ENCODE measurements around the gene TET3. TPM values are rescaled to one million over a fixed set of nuclear protein-coding genes. Genes with fewer than 3 reads are reported as not detected.
A peak's percentile ranks its signal among the peaks of the same experiment; 100 is the strongest.

Gene TET3
- total and polyA plus RNA-seq, 2 donors (not counting 3 experiments of a cell fraction or from before 2014, with no cell fraction given), result 3.4 to 15.6 TPM

- Histone ChIP-seq H3K9me1 (replicated peaks; ENCODE audit: control insufficient read depth, extremely low read depth, insufficient read depth, low read length) (no peaks in the 10 kb centered on the region), H3K4me3 (replicated peaks in 1 of 3; ENCODE audit: insufficient read depth in 1 of 3, low read depth in 1 of 3, low read length in 3 of 3) (no peak overlapping the region), H2AFZ (ENCODE audit: low read depth, low read length) (no peak overlapping the region), H3K9ac (replicated peaks; ENCODE audit: extremely low read depth, insufficient read depth, low read length) (no peak overlapping the region), H3K79me2 (ENCODE audit: control insufficient read depth, insufficient read depth, low read length) (no peaks in the 10 kb centered on the region), H3K27ac (ENCODE audit: insufficient read depth, low read depth, low read length) (no peak overlapping the region), H3K9me3 (replicated peaks; ENCODE audit: control insufficient read depth, insufficient read depth, low read length) (no peaks in the 10 kb centered on the region), H3K4me1 (ENCODE audit: control insufficient read depth, extremely low read depth, insufficient read depth, low read length) (peaks cover 4% of the 10 kb centered on the region), H3K4me2 (ENCODE audit: insufficient read depth, low read length) (no peak overlapping the region), H4K20me1 (replicated peaks; ENCODE audit: control insufficient read depth, extremely low read depth, insufficient read depth, low read length) (no peaks in the 10 kb centered on the region), H3K36me3 (ENCODE audit: control insufficient read depth in 2 of 2, extremely low read depth in 1 of 2, insufficient read depth in 2 of 2, low read length in 2 of 2) (peaks cover 12 to 30% of the 10 kb centered on the region in 2 experiments), H3K27me3 (ENCODE audit: control insufficient read depth in 2 of 2, insufficient read depth in 2 of 2, low read length in 2 of 2) (no peaks in the 10 kb centered on the region)
- ChIA-PET POLR2A (no interaction called here), CTCF (interaction anchor here (0.6 kb wide), 1 partner anchor 15 kb away, joined by 3 read pairs; no protein-coding TSS in a partner anchor)
- intact Hi-C loops (cut with micrococcal nuclease) (no loop called here), dilution Hi-C loops (cut with MboI; ENCODE audit: extremely low pct_ligation_motif_present, low sequenced_read_pairs) (no loop called here)
- peak; percentile 26 for DNase-seq (ENCODE audit: low read depth, low spot score)
- no TSS peak for BruUV-seq (replicated peaks)
- TF ChIP-seq FOS (IDR thresholded peaks at IDR 0.05; ENCODE audit: borderline replicate concordance, insufficient read depth, low read length) (peak; percentile 58), POLR2A (IDR thresholded peaks at IDR 0.05; ENCODE audit: low read depth, low read length) (no peak), POLR2AphosphoS5 (IDR thresholded peaks at IDR 0.05; ENCODE audit: insufficient read depth, low read depth, low read length) (peak; percentile 20), MYC (IDR thresholded peaks at IDR 0.05; ENCODE audit: low read depth, low read length) (no peak), CTCF (IDR thresholded peaks at IDR 0.05; ENCODE audit: extremely low read depth in 1 of 2, insufficient read depth in 1 of 2, low read depth in 1 of 2, low read length in 2 of 2) (no peak)
- FAIRE-seq, result peak; percentile 74
Observed at GRCh38 chr2:73952499-73953446, 31.9 kb upstream of the TET3 start.

Measured in endothelial cell of umbilical vein (primary cell).